ENCODE measurements around the gene OBSCN. TPM values are rescaled to one million over a fixed set of nuclear protein-coding genes. Genes with fewer than 3 reads are reported as not detected.

Gene OBSCN
- total RNA-seq, 2 donors from 2014 or later = 14.5 to 34.9 TPM

- no peaks in the 10 kb centered on the region for H3K36me3 ChIP-seq (replicated peaks in 1 of 2; ENCODE audit: insufficient read depth in 1 of 2, low read depth in 2 of 2)
- no peak for ATAC-seq
- TF ChIP-seq CTCF (IDR thresholded peaks at IDR 0.05) = no peak
- no peak for TF ChIP-seq POLR2A (IDR thresholded peaks at IDR 0.05)
- H3K4me3 ChIP-seq = no peak overlapping the region
- intact Hi-C loops (cut with DNase I) = no loop called here
- H3K27ac ChIP-seq = no peak overlapping the region
- no peak for DNase-seq
- H3K4me1 ChIP-seq = peaks cover 28% of the 10 kb centered on the region
- 86 to 91% methylated on average over 6 to 19 of the region's 19 CpGs for WGBS, 2 donors
- no peaks in the 10 kb centered on the region for H3K9me3 ChIP-seq
- H3K27me3 ChIP-seq = no peaks in the 10 kb centered on the region
Measured at GRCh38 chr1:228408869-228409805, 201.3 kb downstream of the OBSCN start.

GRCh38 chr1:228410015-228410414 lies 202.2 kb downstream of the OBSCN start:
- no peak for DNase-seq
- Histone ChIP-seq H3K4me3 (no peak overlapping the region), H3K27me3 (no peaks in the 10 kb centered on the region), H3K36me3 (replicated peaks in 1 of 2; ENCODE audit: insufficient read depth in 1 of 2, low read depth in 2 of 2) (no peaks in the 10 kb centered on the region), H3K9me3 (no peaks in the 10 kb centered on the region), H3K4me1 (peaks cover 19% of the 10 kb centered on the region), H3K27ac (no peak overlapping the region)
- TF ChIP-seq CTCF (IDR thresholded peaks at IDR 0.05) (no peak), POLR2A (IDR thresholded peaks at IDR 0.05) (no peak)
- 81 to 86% methylated on average over 8 of the region's 8 CpGs for WGBS, 2 donors
- no peak for ATAC-seq
- intact Hi-C loops (cut with DNase I) = no loop called here

GRCh38 chr1:228410671-228411070 lies 202.8 kb downstream of the OBSCN start:
- Histone ChIP-seq H3K36me3 (replicated peaks in 1 of 2; ENCODE audit: insufficient read depth in 1 of 2, low read depth in 2 of 2) (no peaks in the 10 kb centered on the region), H3K4me1 (peaks cover 13% of the 10 kb centered on the region), H3K27me3 (peaks cover 0 to under 1% of the 10 kb centered on the region in 2 donors), H3K27ac (no peak overlapping the region), H3K4me3 (no peak overlapping the region), H3K9me3 (no peaks in the 10 kb centered on the region)
- ATAC-seq = no peak
- intact Hi-C loops (cut with DNase I) = no loop called here
- no peak for DNase-seq
- no peak for TF ChIP-seq POLR2A (IDR thresholded peaks at IDR 0.05)
- no peak for TF ChIP-seq CTCF (IDR thresholded peaks at IDR 0.05)
- WGBS, 2 donors = 89 to 93% methylated on average over 10 to 11 of the region's 11 CpGs

GRCh38 chr1:228411121-228411520 lies 203.3 kb downstream of the OBSCN start:
- Histone ChIP-seq H3K36me3 (replicated peaks in 1 of 2; ENCODE audit: insufficient read depth in 1 of 2, low read depth in 2 of 2) (no peaks in the 10 kb centered on the region), H3K4me3 (no peak overlapping the region), H3K27me3 (peaks cover 0 to 5% of the 10 kb centered on the region in 2 donors), H3K9me3 (no peaks in the 10 kb centered on the region), H3K27ac (no peak overlapping the region), H3K4me1 (peaks cover 13% of the 10 kb centered on the region)
- WGBS, 2 donors = 89 to 95% methylated on average over 5 of the region's 5 CpGs
- no peak for TF ChIP-seq POLR2A (IDR thresholded peaks at IDR 0.05)
- no peak for TF ChIP-seq CTCF (IDR thresholded peaks at IDR 0.05)
- intact Hi-C loops (cut with DNase I) = no loop called here
- DNase-seq = no peak
- ATAC-seq = no peak
